Skin epidermis (tissue), 12 donors: ENCODE measurements around the gene MYT1.

Experiments
- H3K27ac ChIP-seq, 21 experiments: fragments of 200-600 bp; sonication (generic) in 11 of 21; one replicate each; pipeline ENCODE4 v1.5.0; 2020; ENCODE audit warnings: mild to moderate bottlenecking in 3 of 21, inconsistent platforms in 2 of 21, moderate library complexity in 2 of 21
- H3K4me3 ChIP-seq, 7 experiments: fragments of 200-600 bp; sonication (generic) in 2 of 7; one replicate each; pipeline ENCODE4 v1.5.0; 2020; ENCODE audit warnings: inconsistent platforms in 2 of 7, mild to moderate bottlenecking in 2 of 7, moderate library complexity in 1 of 7

The MYT1 gene

GRCh38 chr20:64152906-64153305 lies 11.3 kb upstream of the MYT1 start:
- Histone ChIP-seq H3K27ac (no peak overlapping the region), H3K4me3 (no peak overlapping the region)

- no peak overlapping the region for H3K4me3 ChIP-seq
- H3K27ac ChIP-seq, result no peak overlapping the region
Observed at GRCh38 chr20:64153410-64153809, 10.8 kb upstream of the MYT1 start.

- Histone ChIP-seq H3K4me3 (no peak overlapping the region), H3K27ac (no peak overlapping the region)
Observed at GRCh38 chr20:64153861-64154589, 10.2 kb upstream of the MYT1 start.

- H3K4me3 ChIP-seq, result no peak overlapping the region
- no peak overlapping the region for H3K27ac ChIP-seq
Observed at GRCh38 chr20:64154590-64155257, 9.5 kb upstream of the MYT1 start.

- Histone ChIP-seq H3K27ac (no peak overlapping the region), H3K4me3 (no peak overlapping the region)
Observed at GRCh38 chr20:64155258-64156135, 8.8 kb upstream of the MYT1 start.

GRCh38 chr20:64156136-64156885 lies 7.9 kb upstream of the MYT1 start:
- Histone ChIP-seq H3K4me3 (no peak overlapping the region), H3K27ac (peak overlapping the region in 1 of 21 experiments; percentile 35)

GRCh38 chr20:64156886-64157875 lies 7.1 kb upstream of the MYT1 start:
- H3K4me3 ChIP-seq, result no peak overlapping the region
- peak overlapping the region in 2 of 21 experiments; percentile 29 to 35 for H3K27ac ChIP-seq

- H3K27ac ChIP-seq, result no peak overlapping the region
- H3K4me3 ChIP-seq, result no peak overlapping the region
Observed at GRCh38 chr20:64157878-64158277, 6.4 kb upstream of the MYT1 start.

- H3K27ac ChIP-seq, result no peak overlapping the region
- H3K4me3 ChIP-seq, result no peak overlapping the region
Observed at GRCh38 chr20:64158346-64159285, 5.6 kb upstream of the MYT1 start.

GRCh38 chr20:64159286-64159680 lies 5.0 kb upstream of the MYT1 start:
- Histone ChIP-seq H3K27ac (no peak overlapping the region), H3K4me3 (no peak overlapping the region)

GRCh38 chr20:64159711-64160110 lies 4.5 kb upstream of the MYT1 start:
- Histone ChIP-seq H3K4me3 (no peak overlapping the region), H3K27ac (no peak overlapping the region)

GRCh38 chr20:64160118-64160517 lies 4.1 kb upstream of the MYT1 start:
- H3K27ac ChIP-seq, result no peak overlapping the region
- no peak overlapping the region for H3K4me3 ChIP-seq

- no peak overlapping the region for H3K27ac ChIP-seq
- no peak overlapping the region for H3K4me3 ChIP-seq
Observed at GRCh38 chr20:64160526-64161355, 3.5 kb upstream of the MYT1 start.

GRCh38 chr20:64161356-64162238 lies 2.7 kb upstream of the MYT1 start:
- Histone ChIP-seq H3K27ac (no peak overlapping the region), H3K4me3 (no peak overlapping the region)

GRCh38 chr20:64162239-64162910 lies 1.9 kb upstream of the MYT1 start:
- no peak overlapping the region for H3K27ac ChIP-seq
- H3K4me3 ChIP-seq, result no peak overlapping the region
